Neuronal stem cell (in vitro differentiated cells): Measurements from ENCODE around the gene RIPOR2.

Experiments
- DNase-seq: peaks from one replicate; pipeline ENCODE4 v3.0.0-alpha.2; 2013; ENCODE audit warnings: low spot score
- H2AFZ ChIP-seq: one replicate; pipeline ENCODE4 v1.6.1; 2013; ENCODE audit warnings: mild to moderate bottlenecking, low read length, inconsistent platforms
- H2AK5ac ChIP-seq: 2 replicates; pipeline ENCODE4 v1.6.1; 2013; ENCODE audit warnings: low read depth, mild to moderate bottlenecking, inconsistent platforms, low read length, moderate library complexity, mixed read lengths
- H2BK120ac ChIP-seq: 2 replicates; pipeline ENCODE4 v1.6.1; 2013; ENCODE audit warnings: low read depth, mild to moderate bottlenecking, inconsistent platforms, low read length, moderate library complexity, mixed read lengths
- H2BK12ac ChIP-seq: one replicate; pipeline ENCODE4 v1.6.1; 2013; ENCODE audit warnings: low read length, inconsistent platforms
- H2BK15ac ChIP-seq: 2 replicates; pipeline ENCODE4 v1.6.1; 2013; ENCODE audit warnings: mild to moderate bottlenecking, low read length, inconsistent platforms, mixed read lengths
- H2BK5ac ChIP-seq: one replicate; pipeline ENCODE4 v1.6.1; 2013; ENCODE audit warnings: inconsistent platforms, mild to moderate bottlenecking, low read length, moderate library complexity
- H3K14ac ChIP-seq: one replicate; pipeline ENCODE4 v1.6.1; 2013; ENCODE audit warnings: low read length, inconsistent platforms
- H3K18ac ChIP-seq: 2 replicates; pipeline ENCODE4 v1.6.1; 2013; ENCODE audit warnings: low read length, inconsistent platforms
- H3K23ac ChIP-seq: 2 replicates; pipeline ENCODE4 v1.6.1; 2013; ENCODE audit warnings: low read depth, mild to moderate bottlenecking, mixed read lengths, low read length, inconsistent platforms; ENCODE audit not compliant: poor library complexity
- H3K27ac ChIP-seq: replicated peaks from 3 replicates; pipeline ENCODE4 v1.5.1; 2013; ENCODE audit warnings: low read length, inconsistent platforms
- H3K27me3 ChIP-seq, 3 experiments: 2 replicates each; pipeline ENCODE4 v1.6.1; 2013; ENCODE audit warnings: low read length in 3 of 3, mild to moderate bottlenecking in 2 of 3, inconsistent platforms in 1 of 3, low read depth in 1 of 3, mixed read lengths in 1 of 3, moderate library complexity in 1 of 3; ENCODE audit not compliant: control insufficient read depth in 3 of 3, insufficient read depth in 3 of 3
- H3K36me3 ChIP-seq, 2 donors: replicated peaks in 1 of 2; 2 replicates each; pipeline ENCODE4 v1.6.1; 2013; ENCODE audit warnings: low read length in 2 of 2; ENCODE audit not compliant: control insufficient read depth in 2 of 2, insufficient read depth in 2 of 2
- H3K4ac ChIP-seq: 2 replicates; pipeline ENCODE4 v1.6.1; 2013; ENCODE audit warnings: inconsistent platforms, mild to moderate bottlenecking, low read length, moderate library complexity
- H3K4me1 ChIP-seq, 2 donors: 1 replicate in 1 of 2; 2 replicates in 1 of 2; pipeline ENCODE4 v1.6.1; 2013; ENCODE audit warnings: low read length in 2 of 2, low read depth in 1 of 2; ENCODE audit not compliant: control insufficient read depth in 2 of 2, insufficient read depth in 1 of 2
- H3K4me2 ChIP-seq: one replicate; pipeline ENCODE4 v1.6.1; 2013; ENCODE audit warnings: mild to moderate bottlenecking, low read length, inconsistent platforms; ENCODE audit not compliant: insufficient read depth, poor library complexity, severe bottlenecking
- H3K4me3 ChIP-seq, 2 donors: 2 replicates each; pipeline ENCODE4 v1.5.1; 2013; ENCODE audit warnings: low read length in 2 of 2, mild to moderate bottlenecking in 2 of 2, inconsistent platforms in 1 of 2, moderate library complexity in 1 of 2
- H3K79me1 ChIP-seq: one replicate; pipeline ENCODE4 v1.6.1; 2013; ENCODE audit warnings: low read depth, mild to moderate bottlenecking, inconsistent platforms, low read length, moderate library complexity
- H3K9ac ChIP-seq: one replicate; pipeline ENCODE4 v1.6.1; 2013; ENCODE audit warnings: mild to moderate bottlenecking, low read depth, low read length, inconsistent platforms; ENCODE audit not compliant: poor library complexity
- H3K9me3 ChIP-seq, 2 donors: replicated peaks in 1 of 2; 2 replicates each; pipeline versions ENCODE3 to v1.6.1; 2013; ENCODE audit warnings: low read length in 2 of 2, mild to moderate bottlenecking in 2 of 2, inconsistent platforms in 1 of 2, low read depth in 1 of 2, mixed read lengths in 1 of 2, moderate library complexity in 1 of 2; ENCODE audit not compliant: control insufficient read depth in 2 of 2, insufficient read depth in 1 of 2
- H4K8ac ChIP-seq: one replicate; pipeline ENCODE4 v1.6.1; 2013; ENCODE audit warnings: low read depth, mild to moderate bottlenecking, inconsistent platforms, low read length, moderate library complexity
- H4K91ac ChIP-seq: one replicate; pipeline ENCODE4 v1.6.1; 2013; ENCODE audit warnings: low read length, low read depth, mild to moderate bottlenecking, inconsistent platforms; ENCODE audit not compliant: poor library complexity
- WGBS, 2 donors: extraction: QIAGEN DNeasy Blood & Tissue Kit; methylation state at CpG; one replicate each; pipeline ENCODE4 v1.1.7; 2013; ENCODE audit warnings: missing lambda C conversion rate in 2 of 2, mixed read lengths in 1 of 2; ENCODE audit not compliant: insufficient read length in 2 of 2, insufficient replicate concordance in 1 of 2; ENCODE audit errors: extremely low coverage in 2 of 2; 5-methylcytosine and 5-hydroxymethylcytosine counted together

Gene RIPOR2

DNA sequence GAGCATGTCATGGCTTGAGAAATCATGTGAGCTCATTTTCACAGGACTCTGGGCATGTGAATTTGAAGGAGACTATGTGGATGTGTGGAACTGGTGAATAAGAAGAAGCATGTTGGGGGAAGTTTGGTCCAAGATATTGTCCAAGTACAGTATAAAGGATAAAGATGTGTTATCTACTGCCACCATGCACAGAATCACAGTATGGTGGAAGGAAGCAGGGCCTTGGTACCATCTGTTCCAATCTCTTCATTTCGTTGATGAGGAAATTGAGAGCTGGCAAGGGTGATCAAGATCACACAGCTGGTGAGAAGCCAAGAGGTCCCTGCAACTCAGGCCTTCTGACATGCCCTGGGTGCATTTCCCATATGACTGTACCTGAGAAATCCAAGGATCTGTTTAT lies 31.5 kb upstream of the RIPOR2 start:
- H4K8ac ChIP-seq: no peak overlapping the region
- H2BK5ac ChIP-seq: no peak overlapping the region
- no peak overlapping the region for H2BK12ac ChIP-seq
- no peak overlapping the region for H2AFZ ChIP-seq
- H2AK5ac ChIP-seq: no peak overlapping the region
- no peak overlapping the region for H3K9ac ChIP-seq
- H4K91ac ChIP-seq: no peak overlapping the region
- H3K4me3 ChIP-seq: no peak overlapping the region
- H3K23ac ChIP-seq: no peak overlapping the region
- no peaks in the 10 kb centered on the region for H3K27me3 ChIP-seq
- H3K14ac ChIP-seq: no peak overlapping the region
- H3K79me1 ChIP-seq: no peaks in the 10 kb centered on the region
- no peak overlapping the region for H3K4ac ChIP-seq
- no peaks in the 10 kb centered on the region for H3K36me3 ChIP-seq
- no peak overlapping the region for H3K4me2 ChIP-seq
- no peak for DNase-seq
- H2BK15ac ChIP-seq: no peak overlapping the region
- H3K9me3 ChIP-seq: no peaks in the 10 kb centered on the region
- no peak overlapping the region for H3K27ac ChIP-seq
- no CpG with 5 or more reads among the region's 1 CpG for WGBS, 2 donors
- H2BK120ac ChIP-seq: no peak overlapping the region
- peaks cover 0 to 2% of the 10 kb centered on the region in 2 donors for H3K4me1 ChIP-seq
- no peak overlapping the region for H3K18ac ChIP-seq

GRCh38 chr6:24966381-24966780 lies 30.6 kb upstream of the RIPOR2 start:
- no peak overlapping the region for H3K18ac ChIP-seq
- DNase-seq: no peak
- no peak overlapping the region for H3K9ac ChIP-seq
- H3K27me3 ChIP-seq: no peaks in the 10 kb centered on the region
- no peak overlapping the region for H2BK120ac ChIP-seq
- H3K4ac ChIP-seq: no peak overlapping the region
- H2AK5ac ChIP-seq: no peak overlapping the region
- no peaks in the 10 kb centered on the region for H3K9me3 ChIP-seq
- peaks cover 0 to 2% of the 10 kb centered on the region in 2 donors for H3K4me1 ChIP-seq
- H2BK5ac ChIP-seq: no peak overlapping the region
- no peak overlapping the region for H3K4me3 ChIP-seq
- no peaks in the 10 kb centered on the region for H3K36me3 ChIP-seq
- no peak overlapping the region for H2AFZ ChIP-seq
- H2BK15ac ChIP-seq: no peak overlapping the region
- no peak overlapping the region for H2BK12ac ChIP-seq
- H3K14ac ChIP-seq: no peak overlapping the region
- H3K4me2 ChIP-seq: no peak overlapping the region
- H4K8ac ChIP-seq: no peak overlapping the region
- H3K23ac ChIP-seq: no peak overlapping the region
- no peak overlapping the region for H3K27ac ChIP-seq
- H3K79me1 ChIP-seq: no peaks in the 10 kb centered on the region
- no CpG with 5 or more reads among the region's 4 CpGs for WGBS, 2 donors
- H4K91ac ChIP-seq: no peak overlapping the region

GRCh38 chr6:24963887-24964570 lies 28.3 kb upstream of the RIPOR2 start:
- Histone ChIP-seq H4K91ac (no peak overlapping the region), H3K4me3 (no peak overlapping the region), H3K27ac (no peak overlapping the region), H3K18ac (no peak overlapping the region), H3K27me3 (no peaks in the 10 kb centered on the region), H3K4ac (no peak overlapping the region), H3K9ac (no peak overlapping the region), H3K79me1 (no peaks in the 10 kb centered on the region), H3K4me1 (peaks cover 0 to 2% of the 10 kb centered on the region in 2 donors), H4K8ac (no peak overlapping the region), H3K9me3 (no peaks in the 10 kb centered on the region), H2AFZ (no peak overlapping the region), H2AK5ac (no peak overlapping the region), H3K23ac (no peak overlapping the region), H3K4me2 (no peak overlapping the region), H3K14ac (no peak overlapping the region), H2BK12ac (no peak overlapping the region), H3K36me3 (no peaks in the 10 kb centered on the region), H2BK120ac (no peak overlapping the region), H2BK5ac (no peak overlapping the region), H2BK15ac (no peak overlapping the region)
- no CpG with 5 or more reads among the region's 6 CpGs for WGBS, 2 donors
- DNase-seq: no peak

GRCh38 chr6:24963339-24963738 lies 27.6 kb upstream of the RIPOR2 start:
- WGBS, 2 donors: no CpG with 5 or more reads among the region's 1 CpG
- H3K18ac ChIP-seq: no peak overlapping the region

More at GRCh38 chr6:24963339-24963738, 27.6 kb upstream of the RIPOR2 start:
- Histone ChIP-seq H3K23ac (no peak overlapping the region), H3K4me3 (no peak overlapping the region), H3K79me1 (no peaks in the 10 kb centered on the region), H2BK120ac (no peak overlapping the region), H3K9me3 (no peaks in the 10 kb centered on the region), H2AK5ac (no peak overlapping the region), H4K8ac (no peak overlapping the region), H3K36me3 (no peaks in the 10 kb centered on the region), H2BK15ac (no peak overlapping the region), H3K4me1 (no peaks in the 10 kb centered on the region), H3K4ac (no peak overlapping the region), H2AFZ (no peak overlapping the region), H4K91ac (no peak overlapping the region), H3K27ac (no peak overlapping the region), H3K9ac (no peak overlapping the region), H3K27me3 (no peaks in the 10 kb centered on the region), H3K4me2 (no peak overlapping the region), H2BK5ac (no peak overlapping the region), H3K14ac (no peak overlapping the region), H2BK12ac (no peak overlapping the region)
- no peak for DNase-seq
